ENCODE measurements around the gene LINS1. TPM values are rescaled to one million over a fixed set of nuclear protein-coding genes. Genes with fewer than 3 reads are reported as not detected.

The LINS1 gene
- polyA plus RNA-seq, 1 donor from 2014 or later, result 21.4 TPM

DNA sequence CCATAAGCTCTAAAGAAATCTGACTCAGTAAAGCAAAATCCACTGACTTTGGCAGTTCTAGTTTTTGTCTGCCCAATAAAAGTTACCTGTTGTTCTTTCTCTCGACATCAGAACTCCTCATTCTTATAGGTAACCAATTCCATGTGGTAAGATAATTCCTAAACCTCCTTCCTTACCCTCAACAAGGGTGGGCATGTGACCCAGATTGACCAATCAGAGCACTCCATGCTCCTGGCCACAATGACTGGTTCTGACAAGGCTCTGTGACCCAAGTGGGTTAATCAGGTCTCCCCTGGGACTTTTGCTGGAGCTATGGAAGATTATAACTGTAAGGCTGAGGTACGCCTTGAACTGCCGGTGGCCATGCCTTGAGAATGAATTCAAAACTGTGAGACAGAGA is 31.7 kb downstream of the LINS1 start:
- TF ChIP-seq EZH2 (IDR thresholded peaks at IDR 0.05; ENCODE audit: borderline replicate concordance, insufficient read depth, low read length, poor library complexity, severe bottlenecking) (no peak), RAD21 (conservative IDR thresholded peaks at IDR 0.05) (no peak), MXI1 (conservative IDR thresholded peaks at IDR 0.05; ENCODE audit: poor library complexity, severe bottlenecking) (no peak), TAF1 (IDR thresholded peaks at IDR 0.05; ENCODE audit: low read depth) (no peak), POLR2AphosphoS5 (IDR thresholded peaks at IDR 0.05) (no peak), EP300 (conservative IDR thresholded peaks at IDR 0.05; ENCODE audit: poor library complexity, severe bottlenecking) (no peak), SMC3 (conservative IDR thresholded peaks at IDR 0.05; ENCODE audit: poor library complexity) (no peak), CTCF (IDR thresholded peaks at IDR 0.05; ENCODE audit: poor library complexity, severe bottlenecking) (no peak)
- TF ChIP-seq, protein P1, sequence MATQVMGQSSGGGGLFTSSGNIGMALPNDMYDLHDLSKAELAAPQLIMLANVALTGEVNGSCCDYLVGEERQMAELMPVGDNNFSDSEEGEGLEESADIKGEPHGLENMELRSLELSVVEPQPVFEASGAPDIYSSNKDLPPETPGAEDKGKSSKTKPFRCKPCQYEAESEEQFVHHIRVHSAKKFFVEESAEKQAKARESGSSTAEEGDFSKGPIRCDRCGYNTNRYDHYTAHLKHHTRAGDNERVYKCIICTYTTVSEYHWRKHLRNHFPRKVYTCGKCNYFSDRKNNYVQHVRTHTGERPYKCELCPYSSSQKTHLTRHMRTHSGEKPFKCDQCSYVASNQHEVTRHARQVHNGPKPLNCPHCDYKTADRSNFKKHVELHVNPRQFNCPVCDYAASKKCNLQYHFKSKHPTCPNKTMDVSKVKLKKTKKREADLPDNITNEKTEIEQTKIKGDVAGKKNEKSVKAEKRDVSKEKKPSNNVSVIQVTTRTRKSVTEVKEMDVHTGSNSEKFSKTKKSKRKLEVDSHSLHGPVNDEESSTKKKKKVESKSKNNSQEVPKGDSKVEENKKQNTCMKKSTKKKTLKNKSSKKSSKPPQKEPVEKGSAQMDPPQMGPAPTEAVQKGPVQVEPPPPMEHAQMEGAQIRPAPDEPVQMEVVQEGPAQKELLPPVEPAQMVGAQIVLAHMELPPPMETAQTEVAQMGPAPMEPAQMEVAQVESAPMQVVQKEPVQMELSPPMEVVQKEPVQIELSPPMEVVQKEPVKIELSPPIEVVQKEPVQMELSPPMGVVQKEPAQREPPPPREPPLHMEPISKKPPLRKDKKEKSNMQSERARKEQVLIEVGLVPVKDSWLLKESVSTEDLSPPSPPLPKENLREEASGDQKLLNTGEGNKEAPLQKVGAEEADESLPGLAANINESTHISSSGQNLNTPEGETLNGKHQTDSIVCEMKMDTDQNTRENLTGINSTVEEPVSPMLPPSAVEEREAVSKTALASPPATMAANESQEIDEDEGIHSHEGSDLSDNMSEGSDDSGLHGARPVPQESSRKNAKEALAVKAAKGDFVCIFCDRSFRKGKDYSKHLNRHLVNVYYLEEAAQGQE (IDR thresholded peaks at IDR 0.05; ENCODE audit: borderline replicate concordance), result no peak
- Histone ChIP-seq H3K27me3 (ENCODE audit: insufficient read depth, low read depth, low read length) (no peaks in the 10 kb centered on the region), H3K9me3 (ENCODE audit: low read length) (no peaks in the 10 kb centered on the region), H3K79me2 (replicated peaks; ENCODE audit: insufficient read depth, low read length) (no peaks in the 10 kb centered on the region), H3F3A (ENCODE audit: insufficient read depth, low read length, poor library complexity, severe bottlenecking) (peaks cover 4% of the 10 kb centered on the region), H3K9me2 (ENCODE audit: insufficient read depth, low read length) (no peaks in the 10 kb centered on the region), H3K9ac (ENCODE audit: low read length) (no peak overlapping the region), H3K36me3 (ENCODE audit: insufficient read depth, low read length) (no peaks in the 10 kb centered on the region), H3K4me3 (ENCODE audit: low read length) (no peak overlapping the region), H3K27ac (ENCODE audit: low read length) (no peak overlapping the region), H4K20me1 (ENCODE audit: insufficient read depth) (no peaks in the 10 kb centered on the region), H3K4me2 (ENCODE audit: low read length) (no peak overlapping the region), H2AFZ (ENCODE audit: low read depth, low read length) (no peak overlapping the region)

- Histone ChIP-seq H3K27me3 (ENCODE audit: insufficient read depth, low read depth, low read length) (no peaks in the 10 kb centered on the region), H3K4me3 (ENCODE audit: low read length) (no peak overlapping the region), H3F3A (ENCODE audit: insufficient read depth, low read length, poor library complexity, severe bottlenecking) (peaks cover 4% of the 10 kb centered on the region), H3K9me2 (ENCODE audit: insufficient read depth, low read length) (no peaks in the 10 kb centered on the region), H4K20me1 (ENCODE audit: insufficient read depth) (no peaks in the 10 kb centered on the region), H3K27ac (ENCODE audit: low read length) (no peak overlapping the region), H3K79me2 (replicated peaks; ENCODE audit: insufficient read depth, low read length) (no peaks in the 10 kb centered on the region), H3K9me3 (ENCODE audit: low read length) (no peaks in the 10 kb centered on the region), H3K4me2 (ENCODE audit: low read length) (no peak overlapping the region), H3K9ac (ENCODE audit: low read length) (no peak overlapping the region), H3K36me3 (ENCODE audit: insufficient read depth, low read length) (no peaks in the 10 kb centered on the region), H2AFZ (ENCODE audit: low read depth, low read length) (no peak overlapping the region)
- no peak for TF ChIP-seq SMC3 (conservative IDR thresholded peaks at IDR 0.05; ENCODE audit: poor library complexity)
- no peak for TF ChIP-seq CTCF (IDR thresholded peaks at IDR 0.05; ENCODE audit: poor library complexity, severe bottlenecking)
- no peak for TF ChIP-seq EZH2 (IDR thresholded peaks at IDR 0.05; ENCODE audit: borderline replicate concordance, insufficient read depth, low read length, poor library complexity, severe bottlenecking)
- no peak for TF ChIP-seq TAF1 (IDR thresholded peaks at IDR 0.05; ENCODE audit: low read depth)
- no peak for TF ChIP-seq RAD21 (conservative IDR thresholded peaks at IDR 0.05)
- TF ChIP-seq, protein P1 (IDR thresholded peaks at IDR 0.05; ENCODE audit: borderline replicate concordance), result no peak
- TF ChIP-seq POLR2AphosphoS5 (IDR thresholded peaks at IDR 0.05), result no peak
- TF ChIP-seq MXI1 (conservative IDR thresholded peaks at IDR 0.05; ENCODE audit: poor library complexity, severe bottlenecking), result no peak
- TF ChIP-seq EP300 (conservative IDR thresholded peaks at IDR 0.05; ENCODE audit: poor library complexity, severe bottlenecking), result no peak
Observed at GRCh38 chr15:100569391-100569790, 32.6 kb downstream of the LINS1 start.
